C4-2B (cell line): Measurements from ENCODE around the gene NAGPA.
A peak's percentile ranks its signal among the peaks of the same experiment; 100 is the strongest.

Experiments used
- H3K27ac ChIP-seq: fragments of 450-650 bp; 2 replicates; pipeline ENCODE4 v1.5.1; 2017
- ZFX ChIP-seq: fragments of 450-650 bp; IDR thresholded peaks from 2 replicates; pipeline ENCODE4 v1.6.1; 2017
- TF ChIP-seq, protein P1 (sequence below): fragments of 450-650 bp; conservative IDR thresholded peaks from 2 replicates; pipeline ENCODE4 v1.5.1; 2017; ENCODE audit warnings: mild to moderate bottlenecking

Gene NAGPA

DNA sequence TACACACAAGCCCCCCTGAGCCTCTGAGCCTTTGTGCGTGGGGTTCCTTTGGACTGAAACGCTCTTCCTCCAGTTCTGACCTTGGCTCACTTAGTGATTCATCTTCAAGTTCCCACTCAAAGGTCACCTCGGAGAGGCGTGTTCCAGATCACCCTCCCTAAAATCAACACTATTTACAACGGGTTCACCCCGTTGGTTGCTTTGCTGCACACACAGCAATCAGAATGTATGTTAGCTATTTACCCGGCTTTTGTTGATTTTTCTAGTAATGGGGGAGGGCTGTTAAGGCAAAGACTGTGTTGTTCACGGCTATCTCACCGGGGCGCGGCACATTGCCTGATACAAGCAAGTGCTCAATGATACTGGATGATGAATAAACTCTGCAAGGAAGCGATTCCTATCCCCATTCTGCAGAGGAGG lies 977 bp downstream of the NAGPA start:
- no peak for TF ChIP-seq ZFX
- peak overlapping the region; percentile 68 for H3K27ac ChIP-seq

DNA sequence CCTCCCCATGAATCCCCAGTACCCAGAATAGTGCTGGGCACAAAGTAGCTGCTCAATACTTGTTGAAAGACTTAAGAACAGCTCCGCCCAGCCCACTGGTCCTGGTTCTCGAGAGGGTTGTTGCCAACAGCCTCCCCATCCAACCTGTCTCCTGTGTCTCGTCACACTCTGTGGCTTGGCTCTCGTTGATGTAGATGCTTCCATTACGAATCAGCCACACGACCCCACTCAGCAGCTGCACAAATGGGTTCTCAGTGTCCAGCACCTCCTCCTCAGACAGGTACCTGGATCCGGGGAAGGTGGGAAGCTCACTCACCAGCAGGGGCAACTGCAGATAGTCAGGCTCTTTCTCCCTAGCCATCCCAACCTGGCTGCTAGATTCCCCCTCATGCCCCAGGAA lies 2.1 kb downstream of the NAGPA start:
- H3K27ac ChIP-seq = no peak overlapping the region
- no peak for TF ChIP-seq ZFX
- TF ChIP-seq, protein P1, sequence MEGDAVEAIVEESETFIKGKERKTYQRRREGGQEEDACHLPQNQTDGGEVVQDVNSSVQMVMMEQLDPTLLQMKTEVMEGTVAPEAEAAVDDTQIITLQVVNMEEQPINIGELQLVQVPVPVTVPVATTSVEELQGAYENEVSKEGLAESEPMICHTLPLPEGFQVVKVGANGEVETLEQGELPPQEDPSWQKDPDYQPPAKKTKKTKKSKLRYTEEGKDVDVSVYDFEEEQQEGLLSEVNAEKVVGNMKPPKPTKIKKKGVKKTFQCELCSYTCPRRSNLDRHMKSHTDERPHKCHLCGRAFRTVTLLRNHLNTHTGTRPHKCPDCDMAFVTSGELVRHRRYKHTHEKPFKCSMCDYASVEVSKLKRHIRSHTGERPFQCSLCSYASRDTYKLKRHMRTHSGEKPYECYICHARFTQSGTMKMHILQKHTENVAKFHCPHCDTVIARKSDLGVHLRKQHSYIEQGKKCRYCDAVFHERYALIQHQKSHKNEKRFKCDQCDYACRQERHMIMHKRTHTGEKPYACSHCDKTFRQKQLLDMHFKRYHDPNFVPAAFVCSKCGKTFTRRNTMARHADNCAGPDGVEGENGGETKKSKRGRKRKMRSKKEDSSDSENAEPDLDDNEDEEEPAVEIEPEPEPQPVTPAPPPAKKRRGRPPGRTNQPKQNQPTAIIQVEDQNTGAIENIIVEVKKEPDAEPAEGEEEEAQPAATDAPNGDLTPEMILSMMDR = no peak

DNA sequence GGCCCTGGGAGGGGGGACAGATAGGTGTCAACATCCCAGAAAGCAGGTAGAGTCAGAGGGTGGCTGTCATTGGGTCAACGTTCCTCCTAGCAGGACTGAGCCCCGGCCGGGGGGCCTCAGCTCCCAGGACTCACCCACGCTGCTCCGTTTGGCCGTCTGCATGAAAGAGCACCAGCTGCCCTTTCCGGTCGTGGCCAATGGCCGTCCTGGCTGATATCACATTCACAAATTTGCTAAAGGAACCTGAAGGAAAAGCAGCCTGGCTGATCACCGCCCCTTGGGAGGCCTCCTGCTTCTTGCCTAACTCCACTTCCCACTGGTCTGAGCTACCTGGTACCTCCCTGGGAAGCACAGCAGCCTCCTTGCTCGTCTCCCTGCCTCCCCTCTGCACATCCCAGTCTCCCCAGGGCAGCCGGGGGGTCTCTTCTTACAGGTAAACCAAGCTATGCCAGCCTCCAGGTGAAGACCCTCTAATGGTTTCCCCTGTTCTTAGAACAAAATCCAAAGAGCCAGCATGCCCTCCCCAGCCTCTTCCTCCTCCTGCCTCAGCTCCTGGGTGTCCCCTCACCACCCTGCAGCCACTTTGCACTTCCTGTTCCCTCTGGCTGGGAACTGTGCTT lies 3.4 kb downstream of the NAGPA start:
- no peak overlapping the region for H3K27ac ChIP-seq
- TF ChIP-seq ZFX = no peak
- TF ChIP-seq, protein P1 = no peak

DNA sequence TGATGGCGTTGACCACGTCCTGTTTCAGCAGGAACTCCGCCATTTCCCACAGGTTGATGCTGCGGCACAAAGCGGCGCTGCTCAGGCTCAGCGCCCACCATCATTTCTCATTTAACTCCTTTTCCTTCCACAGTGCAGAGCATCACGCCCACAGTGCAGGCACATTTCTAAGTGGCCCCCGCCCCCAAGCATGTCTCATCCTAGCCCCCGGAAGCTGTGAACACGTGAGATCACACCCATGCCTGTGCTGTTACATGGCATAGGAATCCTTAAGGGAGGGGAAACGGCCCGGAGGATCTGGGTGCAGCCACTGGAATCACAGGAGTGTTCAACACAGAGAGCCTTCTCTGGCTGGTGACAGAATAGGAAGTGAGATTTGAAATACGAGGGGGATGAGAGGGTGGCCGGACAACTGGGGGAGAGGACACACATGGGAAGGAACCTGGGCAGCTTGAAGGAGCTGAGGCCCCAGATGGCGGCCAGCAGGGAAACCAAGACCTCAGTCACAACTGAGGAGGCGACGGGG lies 4.7 kb downstream of the NAGPA start:
- TF ChIP-seq ZFX = no peak
- TF ChIP-seq, protein P1 = no peak
- H3K27ac ChIP-seq = no peak overlapping the region

DNA sequence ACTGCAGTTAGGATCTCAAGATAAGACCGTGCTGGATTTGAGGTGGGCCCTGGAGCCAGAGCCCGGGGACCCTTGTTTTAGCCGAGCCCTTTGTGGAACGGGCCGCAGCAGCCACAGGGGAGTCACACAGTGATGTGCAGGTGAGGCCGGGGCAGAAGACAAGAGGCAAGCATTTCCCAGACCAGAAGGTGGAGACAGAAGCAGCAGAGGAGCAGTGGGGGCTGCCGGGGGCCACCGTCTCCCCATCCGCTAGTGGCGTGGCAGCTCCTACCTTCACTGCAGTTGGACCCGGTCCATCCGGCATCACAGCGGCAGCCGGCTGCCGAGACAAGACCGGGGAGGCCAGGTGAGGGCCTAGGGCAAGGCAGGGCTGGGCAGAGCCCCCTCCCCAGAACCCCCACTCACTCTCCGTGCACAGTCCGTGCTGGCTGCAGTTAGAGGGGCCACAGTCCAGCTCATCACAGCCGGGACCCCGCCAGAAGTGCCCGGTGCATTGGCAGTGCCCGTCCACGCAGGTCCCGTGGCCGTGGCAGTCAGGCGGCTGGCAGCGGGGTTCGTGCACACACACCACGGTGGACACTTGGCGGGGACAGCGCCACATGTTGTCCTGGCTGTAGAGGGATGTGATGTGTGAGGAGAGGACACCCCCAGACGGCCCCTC lies 6.0 kb downstream of the NAGPA start:
- no peak overlapping the region for H3K27ac ChIP-seq
- TF ChIP-seq, protein P1 = no peak
- no peak for TF ChIP-seq ZFX

DNA sequence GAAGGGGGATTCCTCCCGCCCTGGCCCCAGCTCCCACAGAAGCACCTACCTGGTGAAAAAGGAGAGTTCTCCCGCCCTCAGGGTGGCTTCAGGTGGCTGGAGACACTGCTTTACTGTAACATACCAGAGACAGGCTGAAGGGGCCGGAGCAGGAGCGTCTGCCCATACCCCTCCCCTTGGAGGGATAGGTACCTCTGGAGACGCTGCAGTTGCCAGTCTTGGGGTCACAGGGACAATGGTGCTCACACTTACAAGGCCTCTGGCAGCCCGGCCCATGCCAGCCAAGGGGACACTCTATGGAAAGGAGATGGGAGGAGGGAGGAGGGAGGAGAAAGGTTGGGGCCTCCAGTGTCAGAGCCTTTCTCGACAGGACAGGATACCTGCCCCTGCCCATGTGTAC lies 6.6 kb downstream of the NAGPA start:
- H3K27ac ChIP-seq = no peak overlapping the region

DNA sequence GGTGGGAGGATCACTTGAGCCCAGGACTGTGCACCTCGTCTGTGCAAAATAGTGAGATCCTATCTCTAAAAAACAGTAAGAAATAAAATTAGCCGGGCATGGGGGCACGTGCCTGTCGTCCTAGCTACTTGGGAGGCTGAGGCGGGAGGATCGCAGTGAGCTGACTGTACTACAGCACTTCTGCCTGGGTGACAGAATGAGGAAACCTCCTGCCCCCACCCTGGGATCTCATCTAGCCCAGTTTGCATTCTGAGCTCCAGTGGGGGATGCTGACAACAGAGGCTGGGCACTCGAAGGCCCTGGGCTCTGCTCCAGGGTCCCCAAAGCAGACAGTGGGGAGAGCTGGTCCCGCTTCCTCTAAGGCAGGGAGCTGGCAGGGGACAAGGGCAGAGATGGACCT lies 7.1 kb downstream of the NAGPA start:
- no peak overlapping the region for H3K27ac ChIP-seq
- no peak for TF ChIP-seq ZFX
- TF ChIP-seq, protein P1 = no peak

More for the DNA sequence above, 6.6 kb downstream of the NAGPA start:
- no peak for TF ChIP-seq ZFX
- TF ChIP-seq, protein P1 = no peak
